GM23338 (cell line): ENCODE results near the gene FMNL1. TPM values are rescaled to one million over a fixed set of nuclear protein-coding genes. Genes with fewer than 3 reads are reported as not detected.

Source experiments
- ATAC-seq: fragments of 200-7000 bp; cut with Tn5 transposase; 3 replicates; pipeline ENCODE4 v1.9.1; 2020
- DNase-seq: peaks from one replicate; pipeline ENCODE4 v3.0.0-alpha.2; 2015; ENCODE audit warnings: low spot score
- H2AFZ ChIP-seq: fragments of 200-600 bp; sonication (generic); 2 replicates; pipeline ENCODE4 v1.8.0; 2016; ENCODE audit warnings: antibody characterized with exemption, mild to moderate bottlenecking, moderate library complexity
- H3F3A ChIP-seq: fragments of 200-600 bp; sonication (generic); replicated peaks from 2 replicates; pipeline ENCODE4 v1.8.0; 2017; ENCODE audit warnings: antibody characterized with exemption, mixed run types, low read depth
- H3K27ac ChIP-seq: fragments of 200-600 bp; sonication (generic); 2 replicates; pipeline ENCODE4 v1.6.1; 2016; ENCODE audit warnings: low read depth
- H3K27me3 ChIP-seq: fragments of 200-600 bp; sonication (generic); 2 replicates; pipeline ENCODE4 v1.8.0; 2016; ENCODE audit warnings: mild to moderate bottlenecking, mixed run types, moderate library complexity; ENCODE audit not compliant: insufficient read depth
- H3K36me3 ChIP-seq: fragments of 200-600 bp; sonication (generic); 2 replicates; pipeline ENCODE4 v1.8.0; 2016; ENCODE audit warnings: mild to moderate bottlenecking; ENCODE audit not compliant: insufficient read depth
- H3K4me1 ChIP-seq: fragments of 200-600 bp; sonication (generic); 2 replicates; pipeline ENCODE4 v1.8.0; 2016; ENCODE audit warnings: mild to moderate bottlenecking, moderate library complexity; ENCODE audit not compliant: insufficient read depth
- H3K4me2 ChIP-seq: fragments of 200-600 bp; sonication (generic); 2 replicates; pipeline ENCODE4 v1.7.1; 2017; ENCODE audit warnings: mixed run types
- H3K4me3 ChIP-seq: fragments of 200-600 bp; sonication (generic); 2 replicates; pipeline ENCODE4 v1.6.1; 2016; ENCODE audit warnings: mixed run types
- H3K79me2 ChIP-seq: fragments of 200-600 bp; sonication (generic); replicated peaks from 2 replicates; pipeline ENCODE4 v1.8.0; 2017; ENCODE audit warnings: mild to moderate bottlenecking; ENCODE audit not compliant: insufficient read depth
- H3K9me2 ChIP-seq: fragments of 200-600 bp; sonication (generic); 2 replicates; pipeline ENCODE4 v1.8.0; 2017; ENCODE audit not compliant: insufficient read depth
- H4K20me1 ChIP-seq: fragments of 200-600 bp; sonication (generic); replicated peaks from 2 replicates; pipeline ENCODE4 v1.8.0; 2017; ENCODE audit warnings: mild to moderate bottlenecking; ENCODE audit not compliant: insufficient read depth
- H3K27ac Mint-ChIP-seq: 2 replicates; pipeline ENCODE4 v1.8.0; 2020; ENCODE audit warnings: inconsistent platforms, mild to moderate bottlenecking, moderate library complexity, mixed read lengths
- H3K27me3 Mint-ChIP-seq: 3 replicates; pipeline ENCODE4 v1.8.0; 2022; ENCODE audit warnings: low read depth, mild to moderate bottlenecking, moderate library complexity, mixed read lengths, inconsistent platforms; ENCODE audit not compliant: insufficient read depth, poor library complexity
- H3K36me3 Mint-ChIP-seq: 3 replicates; pipeline ENCODE4 v1.8.0; 2021; ENCODE audit warnings: low read depth, mild to moderate bottlenecking, inconsistent platforms, moderate library complexity, mixed read lengths
- H3K4me1 Mint-ChIP-seq: 3 replicates; pipeline ENCODE4 v1.8.0; 2020; ENCODE audit warnings: mild to moderate bottlenecking, inconsistent platforms, mixed read lengths
- H3K4me3 Mint-ChIP-seq: 3 replicates; pipeline ENCODE4 v1.8.0; 2021; ENCODE audit warnings: moderate library complexity, mild to moderate bottlenecking, inconsistent platforms, mixed read lengths
- H3K9me3 Mint-ChIP-seq: 3 replicates; pipeline ENCODE4 v1.8.0; 2020; ENCODE audit warnings: moderate library complexity, mild to moderate bottlenecking, inconsistent platforms, mixed read lengths
- CREB1 ChIP-seq: fragments of 250-450 bp; sonication (Bioruptor Pico); IDR thresholded peaks from 2 replicates; pipeline ENCODE4 v1.5.0; 2020; ENCODE audit warnings: low read depth, mild to moderate bottlenecking, moderate library complexity
- ETS1 ChIP-seq: IDR thresholded peaks from 2 replicates; pipeline ENCODE4 v1.6.1; 2016; ENCODE audit warnings: antibody characterized with exemption
- EZH2phosphoT487 ChIP-seq: fragments of 200-600 bp; sonication (generic); IDR thresholded peaks from one replicate; pipeline ENCODE4 v1.8.1; 2018; ENCODE audit warnings: antibody characterized with exemption; ENCODE audit not compliant: unreplicated experiment
- JUNB ChIP-seq: IDR thresholded peaks from one replicate; pipeline ENCODE4 v1.6.1; 2016; ENCODE audit warnings: antibody characterized with exemption; ENCODE audit not compliant: unreplicated experiment
- NANOG ChIP-seq: IDR thresholded peaks from 2 replicates; pipeline ENCODE4 v1.6.1; 2016; ENCODE audit warnings: antibody characterized with exemption, borderline replicate concordance
- POLR2AphosphoS5 ChIP-seq: IDR thresholded peaks from 2 replicates; pipeline ENCODE4 v1.6.1; 2016; ENCODE audit warnings: antibody characterized with exemption, low read depth
- STAT1 ChIP-seq: IDR thresholded peaks from one replicate; pipeline ENCODE4 v1.6.1; 2016; ENCODE audit warnings: antibody characterized with exemption; ENCODE audit not compliant: unreplicated experiment
- ZNF331 ChIP-seq: fragments of 250-450 bp; sonication (Bioruptor Pico); IDR thresholded peaks from 2 replicates; pipeline ENCODE4 v1.5.0; 2020; ENCODE audit warnings: low read depth, mild to moderate bottlenecking, moderate library complexity
- ZNF462 ChIP-seq: fragments of 250-450 bp; sonication (Bioruptor Pico); IDR thresholded peaks from 2 replicates; pipeline ENCODE4 v1.5.0; 2020; ENCODE audit warnings: mild to moderate bottlenecking, moderate library complexity
- polyA plus RNA-seq: library from polyadenylated mRNA; unstranded; fragments of >200 nt; fragmentation: Nextera tagmentation; extraction: Ambion mirVana; gene quantifications from 2 replicates; pipeline ENCODE4 v1.2.1, GENCODE V29; 2016
- total RNA-seq: library from RNA; depleted of rRNA; stranded (reverse); fragments of >200 nt; shearing (Covaris generic); gene quantifications from 2 replicates; pipeline ENCODE4 v1.2.3, GENCODE V29; 2014

The FMNL1 gene
- total and polyA plus RNA-seq, 2 experiments from 2014 or later, result 6.6 to 9.3 TPM

- peaks cover 49% of the 10 kb centered on the region for H3K27me3 Mint-ChIP-seq
- no peak overlapping the region for H3K27ac Mint-ChIP-seq
- no peak overlapping the region for H3K27ac ChIP-seq
- H3K4me3 ChIP-seq, result peak overlapping the region; percentile 90
- peak overlapping the region; percentile 67 for H3K4me3 Mint-ChIP-seq
- H3F3A ChIP-seq, result peaks cover 22% of the 10 kb centered on the region; the same call in 1 of the 2 replicates
- H3K4me2 ChIP-seq, result peak overlapping the region; percentile 99; the same call in 1 of the 2 replicates
- no peaks in the 10 kb centered on the region for H3K79me2 ChIP-seq
- ATAC-seq, result no peak; the same call in 2 of the 3 replicates
- no peaks in the 10 kb centered on the region for H4K20me1 ChIP-seq
- H2AFZ ChIP-seq, result no peak overlapping the region
- H3K27me3 ChIP-seq, result peaks cover 40% of the 10 kb centered on the region
- H3K36me3 Mint-ChIP-seq, result no peaks in the 10 kb centered on the region; the same call in 2 of the 3 replicates
- TF ChIP-seq CREB1 (CRISPR knock-in tag) (no peak), NANOG (no peak), POLR2AphosphoS5 (no peak), STAT1 (no peak), ETS1 (no peak), EZH2phosphoT487 (no peak), ZNF462 (CRISPR knock-in tag) (no peak), ZNF331 (CRISPR knock-in tag) (no peak), JUNB (no peak)
- H3K4me1 ChIP-seq, result peaks cover 16% of the 10 kb centered on the region; the same call in 1 of the 2 replicates
- H3K9me3 Mint-ChIP-seq, result no peaks in the 10 kb centered on the region; the same call in 2 of the 3 replicates
- H3K9me2 ChIP-seq, result no peaks in the 10 kb centered on the region
- peaks cover 23% of the 10 kb centered on the region for H3K4me1 Mint-ChIP-seq
- no peaks in the 10 kb centered on the region for H3K36me3 ChIP-seq
- no peak for DNase-seq
Observed at GRCh38 chr17:45242029-45242414, 20.3 kb downstream of the FMNL1 start.
